ENCODE results near the gene FABP2. TPM values are rescaled to one million over a fixed set of nuclear protein-coding genes. Genes with fewer than 3 reads are reported as not detected.
"Not testable (repeated sequence)": the region's sequence is repeated elsewhere in the genome, so short reads cannot be mapped to it uniquely, and the experiment has no call there.

Gene FABP2
- total RNA-seq, 1 experiment from 2014 or later = not detected

DNA sequence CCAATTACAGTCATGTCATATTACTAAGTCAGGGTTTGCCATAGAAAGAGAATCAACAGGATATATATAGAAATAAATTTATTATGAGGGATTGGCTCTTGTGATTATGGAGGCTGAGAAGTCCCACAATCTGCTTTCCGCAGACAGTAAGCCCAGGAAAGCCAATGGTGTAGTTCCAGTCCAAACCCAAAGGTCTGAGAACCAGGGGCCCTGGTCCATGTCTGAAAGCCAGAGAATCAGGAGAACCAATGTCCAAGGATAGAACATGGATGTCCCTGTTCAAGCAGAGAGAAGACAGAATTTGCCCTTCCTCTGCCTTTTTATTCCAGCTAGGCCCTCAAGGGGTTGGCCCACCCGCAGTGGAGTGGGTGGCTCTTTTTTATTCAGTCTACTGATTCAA is 25.6 kb downstream of the FABP2 start:
- peaks cover 11% of the 10 kb centered on the region for H3K36me3 ChIP-seq (ENCODE audit: insufficient read depth, low read length)

DNA sequence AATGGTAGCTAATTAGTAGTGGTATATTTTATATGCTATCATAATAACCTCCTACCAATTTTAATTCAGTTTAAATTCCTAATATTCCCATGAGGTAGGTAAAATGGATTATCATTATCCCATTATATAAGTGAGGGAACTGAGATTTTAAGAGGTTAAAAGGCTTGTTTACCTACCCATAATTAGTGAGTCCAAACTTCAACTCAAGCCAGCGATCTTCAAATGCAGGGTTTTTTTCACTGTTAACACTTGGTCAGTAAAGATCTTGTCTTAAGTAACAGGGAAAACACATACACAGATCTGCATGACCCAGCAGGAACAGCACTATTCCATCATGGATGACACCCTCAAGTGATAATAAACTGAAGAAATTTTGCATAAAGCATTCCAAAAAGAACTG is 31.3 kb downstream of the FABP2 start:
- Histone ChIP-seq H3K4me2 (ENCODE audit: low read depth, low read length, poor library complexity, severe bottlenecking) (no peak overlapping the region), H3K9me2 (replicated peaks; ENCODE audit: insufficient read depth, low read length) (no peaks in the 10 kb centered on the region), H3K27me3 (ENCODE audit: low read length) (no peaks in the 10 kb centered on the region), H2AFZ (ENCODE audit: low read length) (no peak overlapping the region), H3K9me3 (ENCODE audit: low read length) (no peaks in the 10 kb centered on the region), H3K4me3 (ENCODE audit: low read length) (no peak overlapping the region), H3K36me3 (ENCODE audit: insufficient read depth, low read length) (no peaks in the 10 kb centered on the region), H3K79me2 (ENCODE audit: low read length) (no peaks in the 10 kb centered on the region), H3K9ac (ENCODE audit: low read length) (no peak overlapping the region), H3K27ac (ENCODE audit: low read length) (no peak overlapping the region), H3K4me1 (ENCODE audit: low read length) (peaks cover 5% of the 10 kb centered on the region), H4K20me1 (ENCODE audit: insufficient read depth, low read depth, low read length) (no peaks in the 10 kb centered on the region)
- no peak for DNase-seq

More for the DNA sequence above, 25.6 kb downstream of the FABP2 start:
- peaks cover 17% of the 10 kb centered on the region for H3K79me2 ChIP-seq (ENCODE audit: low read length)
- no peaks in the 10 kb centered on the region for H3K9me2 ChIP-seq (replicated peaks; ENCODE audit: insufficient read depth, low read length)
- H3K4me1 ChIP-seq (ENCODE audit: low read length) = peaks cover 26% of the 10 kb centered on the region
- no peak for DNase-seq
- H3K27me3 ChIP-seq (ENCODE audit: low read length) = no peaks in the 10 kb centered on the region
- H2AFZ ChIP-seq (ENCODE audit: low read length) = no peak overlapping the region
- no peak overlapping the region for H3K9ac ChIP-seq (ENCODE audit: low read length)
- no peak overlapping the region for H3K27ac ChIP-seq (ENCODE audit: low read length)
- no peaks in the 10 kb centered on the region for H3K9me3 ChIP-seq (ENCODE audit: low read length)
- no peak overlapping the region for H3K4me3 ChIP-seq (ENCODE audit: low read length)
- H3K4me2 ChIP-seq (ENCODE audit: low read depth, low read length, poor library complexity, severe bottlenecking) = no peak overlapping the region
- H4K20me1 ChIP-seq (ENCODE audit: insufficient read depth, low read depth, low read length) = no peaks in the 10 kb centered on the region; the same call in 1 of the 2 replicates

DNA sequence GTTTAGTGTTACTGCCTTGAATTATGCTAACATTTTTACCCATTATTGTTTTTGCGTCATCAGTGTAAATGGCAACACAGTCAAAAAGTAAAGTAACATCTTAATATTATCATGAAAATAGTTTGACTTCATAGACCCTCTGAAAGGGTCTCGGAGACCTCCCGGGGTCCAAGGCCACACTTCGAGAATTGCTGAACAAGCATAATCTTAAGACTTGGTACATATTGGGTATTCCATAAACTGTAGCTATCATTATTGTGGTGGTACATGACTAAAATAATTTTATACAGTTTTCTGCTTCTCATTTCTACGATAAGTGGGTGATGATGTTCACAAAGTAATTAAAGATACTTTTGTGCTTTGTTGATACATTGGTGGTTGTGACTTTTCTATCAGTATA is 32.6 kb downstream of the FABP2 start:
- Histone ChIP-seq H3K9ac (ENCODE audit: low read length) (no peak overlapping the region), H3K4me3 (ENCODE audit: low read length) (no peak overlapping the region), H3K9me2 (replicated peaks; ENCODE audit: insufficient read depth, low read length) (no peaks in the 10 kb centered on the region), H3K79me2 (ENCODE audit: low read length) (no peaks in the 10 kb centered on the region), H3K27me3 (ENCODE audit: low read length) (no peaks in the 10 kb centered on the region), H4K20me1 (ENCODE audit: insufficient read depth, low read depth, low read length) (no peaks in the 10 kb centered on the region), H3K4me2 (ENCODE audit: low read depth, low read length, poor library complexity, severe bottlenecking) (no peak overlapping the region), H3K27ac (ENCODE audit: low read length) (no peak overlapping the region), H3K36me3 (ENCODE audit: insufficient read depth, low read length) (no peaks in the 10 kb centered on the region), H3K4me1 (ENCODE audit: low read length) (peaks cover 7% of the 10 kb centered on the region), H2AFZ (ENCODE audit: low read length) (no peak overlapping the region), H3K9me3 (ENCODE audit: low read length) (no peaks in the 10 kb centered on the region)
- DNase-seq = no peak

DNA sequence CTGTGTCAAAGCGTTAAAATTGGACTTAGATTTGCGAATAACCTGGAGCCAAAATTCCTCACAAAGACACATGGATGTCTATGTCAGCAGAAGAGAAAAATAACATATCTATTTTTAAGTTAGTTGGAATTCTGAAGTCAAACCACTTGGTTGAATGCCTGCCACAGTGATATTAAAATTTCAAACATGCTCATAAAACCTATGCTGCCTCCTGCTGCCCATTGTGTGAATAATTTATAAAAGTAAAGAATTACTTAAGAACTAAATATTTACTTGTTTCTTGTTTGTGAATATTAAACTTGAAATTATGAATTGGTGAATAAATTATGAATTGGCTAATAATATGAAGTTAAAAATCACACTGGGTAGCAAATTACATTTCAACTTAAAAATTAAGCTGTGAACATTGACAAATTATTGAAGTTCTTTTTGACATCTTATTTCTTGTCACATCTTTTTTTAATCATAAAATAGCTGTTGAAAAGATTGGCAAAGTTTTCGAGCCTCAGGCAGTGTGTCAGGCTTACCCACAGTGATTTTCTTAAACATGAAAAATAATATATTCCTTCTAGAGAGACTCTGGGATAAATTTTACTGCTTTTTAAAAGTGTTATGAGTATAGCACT is 35.4 kb downstream of the FABP2 start:
- H3K4me2 ChIP-seq (ENCODE audit: low read depth, low read length, poor library complexity, severe bottlenecking) = no peak overlapping the region
- no peak overlapping the region for H3K27ac ChIP-seq (ENCODE audit: low read length)
- H3K9ac ChIP-seq (ENCODE audit: low read length) = no peak overlapping the region
- no peaks in the 10 kb centered on the region for H3K9me3 ChIP-seq (ENCODE audit: low read length)
- no peaks in the 10 kb centered on the region for H4K20me1 ChIP-seq (ENCODE audit: insufficient read depth, low read depth, low read length)
- peaks cover 2% of the 10 kb centered on the region; the same call in 1 of the 2 replicates for H3K4me1 ChIP-seq (ENCODE audit: low read length)
- H2AFZ ChIP-seq (ENCODE audit: low read length) = no peak overlapping the region
- no peaks in the 10 kb centered on the region for H3K36me3 ChIP-seq (ENCODE audit: insufficient read depth, low read length)
- DNase-seq = peak; percentile 73
- no peaks in the 10 kb centered on the region for H3K79me2 ChIP-seq (ENCODE audit: low read length)
- no peak overlapping the region for H3K4me3 ChIP-seq (ENCODE audit: low read length)
- no peaks in the 10 kb centered on the region for H3K9me2 ChIP-seq (replicated peaks; ENCODE audit: insufficient read depth, low read length)
- H3K27me3 ChIP-seq (ENCODE audit: low read length) = no peaks in the 10 kb centered on the region

DNA sequence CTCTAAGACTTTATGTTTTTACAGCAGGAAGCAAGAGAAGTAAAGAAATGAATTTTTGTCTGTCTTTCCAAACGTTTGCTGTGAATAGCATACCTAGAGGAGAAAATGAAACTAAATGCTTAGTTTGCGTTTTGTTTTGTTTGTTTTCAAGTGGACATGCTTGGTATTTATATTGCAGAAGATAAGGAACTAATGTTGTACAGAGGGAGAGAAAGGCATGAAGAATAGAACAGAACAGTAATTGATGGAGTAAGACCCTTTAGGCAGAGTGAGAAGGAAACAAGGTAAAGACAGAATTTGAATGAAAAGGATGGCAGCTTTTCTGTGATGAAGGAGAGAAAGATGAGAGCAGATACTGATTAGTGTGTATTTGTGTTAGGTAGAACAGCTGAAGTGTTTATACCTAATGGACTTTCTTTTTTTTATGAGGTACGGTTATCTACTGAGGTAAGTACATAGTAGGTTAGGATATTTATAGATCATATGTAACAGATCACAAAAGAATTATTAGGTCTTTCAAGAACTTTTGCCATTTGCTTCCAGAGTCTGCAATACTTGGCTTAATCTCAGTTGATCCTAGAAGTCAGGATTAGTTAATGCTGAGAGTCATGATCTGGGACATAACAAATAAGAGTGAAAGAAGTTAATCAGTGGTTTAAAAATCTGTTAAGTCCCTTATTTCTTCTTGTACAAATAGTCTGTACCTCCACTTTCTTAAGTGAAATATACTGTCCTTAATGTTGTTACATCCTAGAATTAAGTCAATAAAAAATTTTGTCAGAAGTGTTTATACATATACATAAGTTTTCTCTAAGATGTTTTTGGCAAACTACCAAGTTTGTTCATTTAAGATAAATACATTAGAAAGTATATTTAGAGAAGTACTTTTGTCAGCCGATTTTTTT is 36.8 kb downstream of the FABP2 start:
- no peak overlapping the region for H3K4me3 ChIP-seq (ENCODE audit: low read length)
- no peaks in the 10 kb centered on the region for H3K9me3 ChIP-seq (ENCODE audit: low read length)
- no peak for DNase-seq
- H3K9me2 ChIP-seq (replicated peaks; ENCODE audit: insufficient read depth, low read length) = no peaks in the 10 kb centered on the region
- H3K4me1 ChIP-seq (ENCODE audit: low read length) = peaks cover 2% of the 10 kb centered on the region; the same call in 1 of the 2 replicates
- no peaks in the 10 kb centered on the region for H3K27me3 ChIP-seq (ENCODE audit: low read length)
- no peak overlapping the region for H2AFZ ChIP-seq (ENCODE audit: low read length)
- no peaks in the 10 kb centered on the region for H3K36me3 ChIP-seq (ENCODE audit: insufficient read depth, low read length)
- H3K27ac ChIP-seq (ENCODE audit: low read length) = no peak overlapping the region
- H4K20me1 ChIP-seq (ENCODE audit: insufficient read depth, low read depth, low read length) = no peaks in the 10 kb centered on the region
- no peak overlapping the region for H3K4me2 ChIP-seq (ENCODE audit: low read depth, low read length, poor library complexity, severe bottlenecking)
- H3K9ac ChIP-seq (ENCODE audit: low read length) = no peak overlapping the region
- H3K79me2 ChIP-seq (ENCODE audit: low read length) = no peaks in the 10 kb centered on the region

DNA sequence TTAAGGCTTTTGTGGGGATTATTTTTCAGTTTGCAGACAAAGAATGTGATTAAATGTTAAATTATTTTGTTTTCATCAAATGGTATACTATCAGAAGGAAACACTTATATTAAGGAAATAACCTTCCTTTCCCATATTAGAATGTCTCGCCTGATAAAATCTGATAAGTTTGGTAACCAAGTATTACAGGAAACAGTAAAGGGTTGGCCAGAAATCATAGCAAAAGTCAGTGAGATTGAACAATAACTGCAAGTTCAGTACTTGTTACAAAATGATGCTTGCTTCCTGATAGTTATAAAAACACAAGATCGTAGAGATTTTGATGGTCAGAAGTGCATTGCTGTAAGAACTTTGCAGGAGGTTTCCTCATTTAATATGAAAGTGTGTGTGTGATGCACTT is 40.5 kb downstream of the FABP2 start:
- Histone ChIP-seq H4K20me1 (ENCODE audit: insufficient read depth, low read depth, low read length) (no peaks in the 10 kb centered on the region), H2AFZ (ENCODE audit: low read length) (no peak overlapping the region), H3K4me3 (ENCODE audit: low read length) (no peak overlapping the region), H3K79me2 (ENCODE audit: low read length) (no peaks in the 10 kb centered on the region), H3K4me2 (ENCODE audit: low read depth, low read length, poor library complexity, severe bottlenecking) (no peak overlapping the region), H3K4me1 (ENCODE audit: low read length) (peaks cover 2% of the 10 kb centered on the region; the same call in 1 of the 2 replicates), H3K36me3 (ENCODE audit: insufficient read depth, low read length) (no peaks in the 10 kb centered on the region), H3K27me3 (ENCODE audit: low read length) (no peaks in the 10 kb centered on the region), H3K9me2 (replicated peaks; ENCODE audit: insufficient read depth, low read length) (no peaks in the 10 kb centered on the region), H3K27ac (ENCODE audit: low read length) (no peak overlapping the region), H3K9me3 (ENCODE audit: low read length) (no peaks in the 10 kb centered on the region), H3K9ac (ENCODE audit: low read length) (no peak overlapping the region)
- no peak for DNase-seq

DNA sequence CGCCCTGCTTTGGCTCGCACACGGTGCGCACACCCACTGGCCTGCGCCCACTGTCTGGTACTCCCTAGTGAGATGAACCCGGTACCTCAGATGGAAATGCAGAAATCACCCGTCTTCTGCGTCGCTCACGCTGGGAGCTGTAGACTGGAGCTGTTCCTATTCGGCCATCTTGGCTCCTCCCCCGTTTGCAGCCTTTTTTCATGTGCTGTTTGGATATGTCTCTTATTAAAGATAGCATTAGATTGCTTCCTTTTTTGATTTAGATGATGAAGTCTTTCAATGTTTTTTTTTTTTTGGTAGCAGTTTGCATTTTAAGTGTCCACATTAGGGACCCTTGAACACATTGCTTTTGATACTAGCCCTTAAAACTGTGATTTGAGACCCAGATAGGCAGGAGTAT is 42.0 kb downstream of the FABP2 start:
- not testable (repeated sequence) for H3K9me2 ChIP-seq (replicated peaks; ENCODE audit: insufficient read depth, low read length); H3K36me3 ChIP-seq (ENCODE audit: insufficient read depth, low read length); H3K4me2 ChIP-seq (ENCODE audit: low read depth, low read length, poor library complexity, severe bottlenecking); H2AFZ ChIP-seq (ENCODE audit: low read length); H3K27ac ChIP-seq (ENCODE audit: low read length); H3K9me3 ChIP-seq (ENCODE audit: low read length); H3K4me1 ChIP-seq (ENCODE audit: low read length); H4K20me1 ChIP-seq (ENCODE audit: insufficient read depth, low read depth, low read length); H3K79me2 ChIP-seq (ENCODE audit: low read length); H3K27me3 ChIP-seq (ENCODE audit: low read length); DNase-seq; H3K9ac ChIP-seq (ENCODE audit: low read length); H3K4me3 ChIP-seq (ENCODE audit: low read length)

DNA sequence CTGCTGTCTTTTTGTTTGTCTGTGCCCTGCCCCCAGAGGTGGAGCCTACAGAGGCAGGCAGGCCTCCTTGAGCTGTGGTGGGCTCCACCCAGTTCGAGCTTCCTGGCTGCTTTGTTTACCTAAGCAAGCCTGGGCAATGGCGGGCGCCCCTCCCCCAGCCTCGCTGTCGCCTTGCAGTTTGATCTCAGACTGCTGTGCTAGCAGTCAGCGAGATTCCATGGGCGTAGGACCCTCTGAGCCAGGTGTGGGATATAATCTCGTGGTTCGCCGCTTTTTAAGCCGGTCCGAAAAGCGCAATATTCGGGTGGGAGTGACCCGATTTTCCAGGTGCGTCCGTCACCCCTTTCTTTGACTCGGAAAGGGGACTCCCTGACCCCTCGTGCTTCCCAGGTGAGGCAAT is 42.4 kb downstream of the FABP2 start:
- H3K79me2 ChIP-seq (ENCODE audit: low read length); H3K4me3 ChIP-seq (ENCODE audit: low read length); H3K36me3 ChIP-seq (ENCODE audit: insufficient read depth, low read length); H3K4me1 ChIP-seq (ENCODE audit: low read length); DNase-seq; H3K9ac ChIP-seq (ENCODE audit: low read length); H3K9me2 ChIP-seq (replicated peaks; ENCODE audit: insufficient read depth, low read length); H2AFZ ChIP-seq (ENCODE audit: low read length); H3K27ac ChIP-seq (ENCODE audit: low read length); H4K20me1 ChIP-seq (ENCODE audit: insufficient read depth, low read depth, low read length); H3K9me3 ChIP-seq (ENCODE audit: low read length); H3K4me2 ChIP-seq (ENCODE audit: low read depth, low read length, poor library complexity, severe bottlenecking); H3K27me3 ChIP-seq (ENCODE audit: low read length): not testable (repeated sequence)

Data from Karpas-422 (cell line).